Cardiac fibroblast (primary cell): ENCODE measurements around the gene RAB12.
A peak's percentile ranks its signal among the peaks of the same experiment; 100 is the strongest.

Experiments used
- DNase-seq, 2 donors: peaks; one replicate each; pipeline versions ENCODE4 v3.0.0 to v3.0.0-alpha.2; 2010; ENCODE audit warnings: low read depth in 2 of 2
- H3K4me3 ChIP-seq, 2 donors: replicated peaks in 1 of 2; 1 replicate in 1 of 2; 2 replicates in 1 of 2; pipeline ENCODE4 v1.5.1; 2011; ENCODE audit warnings: low read depth in 2 of 2, low read length in 2 of 2, mild to moderate bottlenecking in 2 of 2, moderate library complexity in 1 of 2
- TF ChIP-seq, protein P1 (sequence below): IDR thresholded peaks from one replicate; pipeline ENCODE4 v1.5.1; 2011; ENCODE audit warnings: low read depth, mild to moderate bottlenecking, low read length, inconsistent platforms

The RAB12 gene

DNA sequence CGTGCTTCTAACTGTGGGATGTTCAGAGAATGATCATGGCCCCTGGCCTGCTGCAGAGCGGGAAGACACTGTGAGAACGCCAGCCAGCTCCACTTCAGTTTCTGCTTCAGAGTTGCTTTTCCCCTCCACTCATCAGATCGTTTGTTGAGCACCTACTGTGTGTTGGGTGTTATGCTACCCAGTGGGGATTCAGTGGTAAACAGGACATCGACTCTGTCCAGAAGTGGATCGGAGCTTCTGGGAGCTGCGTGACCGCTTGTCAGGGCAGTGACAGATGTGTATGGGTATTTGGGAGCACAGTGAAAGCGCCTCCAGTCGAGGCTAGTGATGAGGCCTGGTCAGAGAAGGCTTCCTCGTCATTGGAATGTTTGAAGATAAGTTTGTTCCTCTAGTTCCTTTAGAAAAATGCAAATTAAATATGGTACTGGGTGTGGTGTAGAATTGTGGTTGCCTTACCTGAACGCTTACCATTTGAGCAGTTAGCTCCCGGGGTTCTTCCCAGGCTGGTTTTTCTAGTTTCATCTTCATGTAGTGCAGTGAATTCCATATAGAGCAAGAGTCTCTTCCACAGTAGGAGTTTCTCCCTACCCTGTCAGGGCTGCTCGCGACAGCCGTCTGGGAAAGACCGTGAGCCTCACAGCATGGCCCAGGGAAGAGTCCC, 2.8 kb downstream of the RAB12 start:
- DNase-seq = no peak
- H3K4me3 ChIP-seq = no peak overlapping the region
- TF ChIP-seq, protein P1, sequence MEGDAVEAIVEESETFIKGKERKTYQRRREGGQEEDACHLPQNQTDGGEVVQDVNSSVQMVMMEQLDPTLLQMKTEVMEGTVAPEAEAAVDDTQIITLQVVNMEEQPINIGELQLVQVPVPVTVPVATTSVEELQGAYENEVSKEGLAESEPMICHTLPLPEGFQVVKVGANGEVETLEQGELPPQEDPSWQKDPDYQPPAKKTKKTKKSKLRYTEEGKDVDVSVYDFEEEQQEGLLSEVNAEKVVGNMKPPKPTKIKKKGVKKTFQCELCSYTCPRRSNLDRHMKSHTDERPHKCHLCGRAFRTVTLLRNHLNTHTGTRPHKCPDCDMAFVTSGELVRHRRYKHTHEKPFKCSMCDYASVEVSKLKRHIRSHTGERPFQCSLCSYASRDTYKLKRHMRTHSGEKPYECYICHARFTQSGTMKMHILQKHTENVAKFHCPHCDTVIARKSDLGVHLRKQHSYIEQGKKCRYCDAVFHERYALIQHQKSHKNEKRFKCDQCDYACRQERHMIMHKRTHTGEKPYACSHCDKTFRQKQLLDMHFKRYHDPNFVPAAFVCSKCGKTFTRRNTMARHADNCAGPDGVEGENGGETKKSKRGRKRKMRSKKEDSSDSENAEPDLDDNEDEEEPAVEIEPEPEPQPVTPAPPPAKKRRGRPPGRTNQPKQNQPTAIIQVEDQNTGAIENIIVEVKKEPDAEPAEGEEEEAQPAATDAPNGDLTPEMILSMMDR = no peak

DNA sequence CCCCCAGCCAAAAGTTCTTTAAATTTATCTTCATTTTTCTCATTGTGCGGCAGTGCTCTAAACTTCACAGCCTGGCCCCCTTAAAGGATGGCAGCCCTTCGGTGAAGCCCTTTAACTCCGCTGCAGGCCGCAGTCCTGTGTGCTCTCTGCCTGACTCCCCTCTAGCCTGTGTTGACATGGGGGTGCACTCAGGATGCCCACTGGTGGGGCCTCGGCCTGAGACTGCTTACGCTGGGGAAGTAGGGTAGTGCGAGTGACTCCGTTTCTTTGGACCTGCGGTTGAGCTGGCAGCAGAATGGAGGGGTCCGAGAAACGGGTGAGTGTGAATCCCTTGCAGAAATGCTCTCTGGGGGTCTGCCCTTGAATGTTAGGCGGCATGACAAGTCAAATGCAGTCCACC, 5.6 kb downstream of the RAB12 start:
- DNase-seq = no peak
- TF ChIP-seq, protein P1 = no peak
- H3K4me3 ChIP-seq = no peak overlapping the region

DNA sequence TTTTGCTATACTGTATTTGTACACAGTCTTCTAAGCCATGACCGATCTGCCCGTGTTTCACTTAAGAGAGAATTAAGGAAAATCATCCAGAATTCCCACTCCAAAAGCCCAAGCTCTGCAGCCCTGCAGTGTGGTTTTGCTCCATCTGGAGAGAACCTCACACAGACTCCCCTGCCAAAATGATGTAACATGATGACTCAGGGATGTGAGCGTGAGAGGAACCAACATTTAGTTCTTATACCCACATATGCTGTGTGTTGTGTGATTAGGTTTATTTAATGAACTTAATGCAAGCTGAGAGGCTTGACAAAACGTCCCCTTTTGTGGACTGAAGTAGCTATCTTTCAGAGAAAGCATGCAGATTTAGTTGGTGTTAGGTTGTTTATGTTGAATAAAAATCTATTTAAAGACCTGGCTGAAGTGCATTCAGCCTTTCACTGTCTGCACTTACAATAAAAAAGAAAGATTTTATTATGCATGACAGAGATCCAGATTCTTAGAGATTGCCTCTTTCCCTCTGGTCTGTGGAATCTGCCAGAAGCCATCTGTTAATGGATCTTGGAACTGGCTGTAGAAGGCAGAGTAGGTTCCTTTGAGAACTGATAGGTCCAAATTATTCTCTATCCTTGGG, 6.3 kb downstream of the RAB12 start:
- DNase-seq = peak; percentile 87 to 91
- TF ChIP-seq, protein P1 = no peak
- no peak overlapping the region for H3K4me3 ChIP-seq

DNA sequence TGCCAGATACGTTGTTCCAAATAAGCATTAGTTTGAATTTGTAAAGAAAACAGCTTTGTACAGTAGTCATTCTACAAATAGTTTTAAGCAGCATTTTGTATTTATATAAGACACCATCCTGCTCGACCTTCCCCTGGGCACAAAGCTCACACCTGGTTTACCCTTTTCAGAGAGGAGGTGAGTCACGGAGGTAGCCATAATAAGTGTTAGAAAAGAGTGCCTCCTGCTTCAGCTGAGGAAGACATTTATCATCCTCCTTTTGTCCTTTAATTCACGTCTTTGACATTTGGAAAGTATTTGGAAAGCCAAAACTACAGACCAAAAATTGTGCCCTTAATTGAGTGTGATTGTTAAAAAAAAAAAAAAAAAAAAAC, 6.8 kb downstream of the RAB12 start:
- DNase-seq = no peak
- no peak overlapping the region for H3K4me3 ChIP-seq
- TF ChIP-seq, protein P1 = no peak

DNA sequence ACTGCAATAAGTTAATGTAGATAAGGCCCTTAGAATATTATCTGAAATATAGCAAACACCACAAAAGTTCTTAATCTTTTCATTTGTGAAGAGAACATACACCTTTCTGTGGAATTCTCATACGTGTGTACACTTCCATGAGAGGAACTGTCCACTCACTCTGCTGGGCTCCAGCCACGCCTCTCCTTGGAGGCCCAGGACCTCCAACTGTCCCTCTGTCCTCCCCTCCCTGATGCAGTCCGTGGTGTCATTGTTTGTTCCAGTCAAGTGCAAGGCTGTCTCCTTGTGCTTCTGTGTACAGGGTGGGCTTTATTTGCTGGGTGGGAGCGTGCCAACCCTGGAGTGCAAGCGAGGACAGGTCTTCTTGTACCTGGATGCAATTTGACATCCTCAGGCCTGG, 8.7 kb downstream of the RAB12 start:
- TF ChIP-seq, protein P1 = no peak
- H3K4me3 ChIP-seq = no peak overlapping the region
- DNase-seq = no peak

DNA sequence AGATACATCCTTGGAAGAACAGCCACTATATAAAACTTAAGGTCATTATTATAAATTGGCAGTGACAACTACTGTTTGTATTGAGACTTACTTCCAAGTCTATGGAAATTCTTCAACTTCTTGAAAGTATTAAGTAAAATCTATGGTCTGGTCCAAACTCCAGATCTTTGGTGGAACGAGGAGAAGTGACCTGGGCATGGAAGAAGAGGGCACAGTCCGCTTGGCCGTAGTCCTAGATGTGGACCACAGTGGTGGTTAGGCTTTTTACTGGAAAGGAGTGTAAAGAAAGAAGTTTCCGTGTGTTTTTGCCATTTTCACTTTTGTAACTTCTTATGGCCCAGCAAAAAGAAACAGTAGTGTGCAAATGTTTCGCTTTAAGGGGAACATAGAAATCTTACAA, 9.8 kb downstream of the RAB12 start:
- TF ChIP-seq, protein P1 = no peak
- H3K4me3 ChIP-seq = no peak overlapping the region
- DNase-seq = no peak
